NCI-H446 (cell line): Measurements from ENCODE around the gene LATS2.

Source experiments
- DNase-seq, 2 experiments: peaks; one replicate each; lab custom pipeline; 2025; lab: John Stamatoyannopoulos, UW

LATS2 gene

DNA sequence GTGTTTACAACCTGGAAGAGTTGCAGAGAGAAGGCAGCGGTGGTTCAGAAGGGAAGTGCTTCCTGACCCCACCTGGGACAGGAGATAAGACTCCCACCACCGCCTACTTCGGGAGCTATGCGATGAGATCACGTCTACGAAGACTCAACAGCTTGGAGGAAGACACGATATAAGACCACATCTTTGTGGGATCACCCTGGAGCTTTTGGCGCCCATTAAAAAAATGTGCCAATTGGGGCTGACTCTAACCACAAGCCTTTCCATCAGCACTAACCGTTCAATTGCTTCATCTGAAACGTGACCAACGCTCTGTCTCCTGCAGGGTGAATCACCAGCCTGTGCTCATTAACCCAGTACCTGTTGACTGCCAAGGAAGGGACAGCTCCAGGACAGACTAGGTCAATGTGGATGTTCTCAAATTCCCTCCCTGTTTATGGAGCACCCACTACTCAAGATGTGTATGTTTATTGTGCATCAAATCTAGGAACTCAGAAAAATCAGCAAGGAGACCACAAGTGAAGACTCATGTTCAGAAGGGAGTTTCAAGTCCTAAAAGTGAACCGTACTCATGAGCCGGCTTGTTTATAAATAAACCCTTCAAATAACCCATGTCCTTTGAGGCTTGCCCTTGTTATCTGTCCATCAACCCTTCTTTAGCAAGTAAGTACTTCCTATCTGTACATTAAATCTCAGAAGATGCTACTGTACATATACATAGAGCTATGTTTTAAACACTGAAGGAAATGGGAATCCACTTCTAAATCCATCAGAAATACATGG lies 67.5 kb downstream of the LATS2 start:
- DNase-seq: no peak

DNA sequence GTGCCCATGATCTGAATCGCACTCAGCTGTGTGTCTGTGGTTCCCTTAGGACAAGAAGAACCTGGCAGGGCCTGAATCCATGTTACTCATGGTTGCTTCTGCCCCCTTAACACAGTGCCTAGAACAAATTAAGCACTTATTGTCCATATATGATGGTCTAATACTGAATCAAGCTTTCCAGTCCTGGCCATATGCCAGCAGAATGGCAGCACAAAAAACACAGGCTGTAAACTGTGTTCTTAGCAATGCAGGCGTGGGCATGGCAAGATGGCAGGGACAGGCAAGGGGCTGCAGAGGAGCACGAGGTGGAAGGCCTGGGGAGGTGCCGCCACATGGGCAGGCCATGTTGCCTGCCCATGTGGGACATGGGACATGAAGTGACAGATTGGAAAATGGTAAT lies 68.2 kb downstream of the LATS2 start:
- DNase-seq: no peak

DNA sequence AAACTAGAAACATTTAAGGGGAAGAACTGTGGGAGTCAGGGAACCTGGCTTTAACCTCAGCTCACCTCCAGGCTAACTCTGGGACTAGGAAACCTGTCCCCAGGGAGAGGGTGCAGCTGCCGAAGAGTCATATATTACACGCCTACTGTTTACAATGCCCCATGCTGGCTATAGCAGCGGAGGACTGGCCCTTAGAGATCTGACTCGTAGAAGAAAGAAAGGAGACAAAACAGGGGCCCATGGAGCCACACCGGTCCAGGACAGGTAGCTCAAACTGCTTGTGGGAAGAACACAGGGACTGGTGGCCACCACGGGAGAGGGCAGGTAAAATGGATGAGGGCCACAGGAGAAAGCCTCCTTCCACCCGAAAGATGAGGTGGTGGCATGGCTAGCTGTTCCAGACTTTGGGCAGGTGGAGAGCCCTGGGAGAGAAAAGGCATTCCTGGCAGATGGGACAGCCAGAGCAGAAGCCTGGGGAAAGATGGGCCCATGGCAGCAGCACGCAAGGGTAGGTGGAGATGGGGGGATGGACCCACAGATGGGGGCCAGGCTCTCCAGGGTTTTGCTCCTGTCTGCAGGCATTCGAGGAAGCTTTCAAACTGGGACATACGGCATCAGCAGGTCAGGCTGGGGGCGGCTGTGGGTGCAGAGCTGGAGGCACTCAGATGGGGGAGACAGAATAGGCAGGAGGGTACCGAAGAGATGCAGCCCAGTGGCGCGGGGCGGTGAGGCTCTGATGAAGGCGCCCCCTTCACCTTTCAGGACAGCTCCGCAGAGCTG lies 69.5 kb downstream of the LATS2 start:
- no peak for DNase-seq

DNA sequence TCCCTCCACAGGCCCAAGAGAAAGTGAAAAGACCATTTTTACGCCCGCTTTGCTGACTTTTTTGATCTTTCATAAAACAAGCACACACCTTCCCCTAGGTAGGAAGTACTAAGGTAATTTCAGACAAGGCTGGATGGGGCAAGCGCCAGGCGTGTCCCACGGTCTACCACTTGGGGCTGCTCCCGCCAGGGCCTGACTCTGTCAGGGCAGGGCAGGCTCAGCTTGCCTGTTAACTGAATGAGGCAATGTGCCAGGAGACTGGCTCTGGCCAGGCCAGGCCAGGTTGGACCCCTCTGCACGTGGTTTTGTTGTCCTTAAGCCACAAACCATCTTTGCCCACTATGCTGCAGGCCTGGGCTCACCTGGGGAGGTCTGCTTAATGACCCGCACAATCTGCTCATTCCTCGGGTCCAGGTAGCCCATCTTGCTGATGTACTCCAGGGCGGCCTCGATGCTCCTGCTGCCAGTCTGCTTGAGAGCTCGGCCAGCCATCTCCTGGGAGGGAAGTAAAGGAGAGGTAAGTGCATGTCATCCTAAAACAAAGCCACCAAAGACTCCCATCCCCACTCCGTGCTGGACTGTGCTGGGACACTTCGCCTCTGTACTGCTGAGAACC lies 70.4 kb downstream of the LATS2 start:
- no peak for DNase-seq

DNA sequence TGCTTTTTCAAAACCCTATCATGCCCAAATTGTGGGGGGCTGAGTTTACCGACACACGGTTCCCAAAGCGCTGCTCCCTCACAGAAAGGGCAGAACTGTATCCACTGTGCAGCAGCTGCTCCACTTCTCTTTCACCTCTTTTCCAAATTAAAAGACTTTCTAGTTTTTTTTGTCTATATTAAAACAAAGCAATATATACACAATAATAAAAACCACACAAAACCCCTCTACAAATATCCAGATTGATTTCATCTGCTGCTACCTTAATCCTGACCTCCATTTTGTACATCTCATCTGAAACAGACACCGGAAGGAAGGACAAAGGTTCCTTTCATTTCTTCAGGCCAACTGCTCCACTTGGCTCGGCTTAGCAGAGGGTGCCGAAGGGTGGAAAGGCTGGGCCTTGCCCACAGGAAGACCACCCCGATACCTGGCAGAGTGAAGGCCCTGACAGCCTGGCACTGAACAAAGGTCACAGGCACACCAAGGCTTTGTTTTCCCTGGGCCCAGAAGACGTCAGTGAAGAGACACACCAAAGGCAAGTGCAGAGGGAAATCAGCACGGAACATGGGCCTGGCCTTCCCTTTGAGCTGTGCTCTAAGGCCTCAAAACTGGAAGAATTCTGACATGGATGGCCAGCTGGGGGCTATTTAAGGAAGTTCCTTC lies 71.6 kb downstream of the LATS2 start:
- DNase-seq: no peak

DNA sequence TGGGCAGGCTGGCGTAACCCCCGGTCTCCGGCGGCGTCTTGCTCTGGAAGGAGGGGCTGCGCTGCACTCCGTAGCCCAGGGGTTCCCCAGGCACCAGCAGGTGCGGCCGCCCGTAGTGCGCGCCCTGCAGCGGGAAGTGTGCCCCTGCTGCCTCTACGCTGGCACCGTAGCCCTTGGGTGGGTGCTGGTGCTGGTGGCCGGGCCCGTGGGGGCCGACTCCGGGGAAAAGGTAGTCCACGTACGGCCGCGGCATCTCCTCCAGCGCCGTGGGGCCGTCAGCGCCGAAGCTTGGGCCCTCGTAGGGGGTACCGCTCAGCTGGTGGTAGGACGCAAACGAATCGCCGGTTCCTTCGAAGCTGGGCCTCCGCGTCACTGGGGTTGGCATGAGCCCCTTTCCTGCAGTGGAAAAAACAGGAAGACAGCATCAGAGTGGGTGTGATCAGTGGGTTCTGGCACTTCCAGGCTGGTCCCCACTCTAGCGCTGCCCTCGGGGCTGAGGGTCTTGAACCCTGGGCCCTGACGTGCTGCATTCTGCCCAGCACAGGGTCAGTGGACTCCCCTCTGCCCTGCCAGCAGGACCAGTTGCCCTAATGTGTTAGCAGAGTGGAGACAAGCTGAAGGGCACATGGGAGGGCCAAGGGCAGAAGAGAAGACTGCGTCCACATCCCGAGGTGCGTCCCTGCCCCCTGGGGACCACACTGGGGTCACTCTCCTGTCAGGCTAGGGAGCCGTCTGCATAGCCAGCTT lies 72.3 kb downstream of the LATS2 start:
- no peak for DNase-seq

DNA sequence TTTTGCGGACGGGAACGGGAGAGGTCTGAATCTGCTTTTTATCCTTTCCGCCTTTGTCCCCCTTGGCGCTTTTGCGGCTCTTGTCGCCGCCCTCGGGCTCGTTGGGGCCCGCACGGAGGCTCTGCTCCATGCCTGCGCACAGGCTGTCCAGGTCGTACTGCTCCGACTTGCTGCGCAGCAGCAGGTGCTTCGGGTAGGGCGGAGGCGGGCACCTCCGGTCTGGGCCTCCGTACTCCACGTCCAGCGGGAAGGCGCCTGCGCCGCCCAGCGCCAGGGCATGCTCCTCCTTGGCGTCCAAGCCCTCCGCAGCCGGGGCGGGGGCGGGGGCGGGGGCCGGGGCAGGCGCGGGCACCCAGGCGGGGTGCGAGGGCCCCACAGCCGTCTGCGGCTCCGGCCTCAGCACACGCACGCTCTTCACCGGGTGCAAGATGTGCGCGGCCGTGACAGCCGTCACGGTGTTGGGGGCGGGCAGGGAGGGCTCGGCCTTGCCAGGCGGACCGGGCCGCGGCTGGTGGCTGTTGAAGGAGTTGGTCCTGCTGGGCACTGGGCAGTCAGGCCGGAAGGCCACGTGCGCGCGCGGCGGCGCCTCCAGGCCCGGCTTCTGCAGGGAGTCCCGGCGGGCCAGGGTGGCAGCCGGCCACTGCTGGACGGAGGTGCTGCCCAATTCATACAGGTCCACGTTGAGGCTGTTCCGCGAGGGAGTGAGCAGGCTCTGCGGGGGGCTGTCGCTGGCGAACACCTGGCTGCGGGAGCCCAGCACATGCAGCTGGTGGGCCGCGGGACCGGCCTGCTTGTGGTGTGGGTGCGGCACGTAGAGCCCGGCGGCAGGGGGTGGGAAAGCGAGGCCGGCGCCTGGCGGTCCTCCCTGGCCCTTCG lies 73.1 kb downstream of the LATS2 start:
- no peak for DNase-seq

DNA sequence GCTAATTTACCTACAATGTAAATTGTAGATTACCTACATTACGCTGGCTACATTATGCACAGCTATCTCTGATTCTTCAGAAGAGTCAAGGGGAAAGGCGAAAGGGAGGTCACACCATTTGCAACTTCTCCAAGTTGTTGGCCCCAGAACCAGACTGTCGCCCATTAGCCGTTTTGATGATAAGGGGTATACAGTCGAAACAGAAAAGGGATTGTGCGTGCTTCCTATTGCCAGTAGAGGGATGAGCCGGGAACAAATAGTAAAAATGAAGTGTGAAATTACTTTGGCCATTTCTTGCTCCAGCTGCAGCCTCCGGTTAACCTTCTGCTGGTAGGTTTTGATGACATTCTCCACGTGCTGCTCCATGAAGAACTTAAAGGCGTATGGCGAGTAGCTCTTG lies 73.8 kb downstream of the LATS2 start:
- DNase-seq: no peak

DNA sequence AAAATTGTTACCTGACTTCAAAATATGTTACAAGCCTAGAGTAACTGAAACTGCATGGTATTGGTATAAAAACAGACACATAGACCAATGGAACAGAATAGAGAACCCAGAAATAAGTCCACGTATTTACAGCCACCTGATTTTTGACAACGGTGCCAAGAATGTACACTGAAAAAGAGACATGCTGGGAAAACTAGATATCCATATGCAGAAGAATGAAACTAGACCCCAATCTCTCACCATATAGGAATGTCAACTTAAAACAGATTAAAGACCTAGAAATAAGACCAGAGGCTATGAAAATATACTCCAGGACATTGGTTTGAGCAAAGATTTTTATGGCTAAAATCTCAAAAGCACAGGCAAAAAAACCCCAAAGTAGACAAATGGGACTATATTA lies 76.5 kb downstream of the LATS2 start:
- no peak for DNase-seq

DNA sequence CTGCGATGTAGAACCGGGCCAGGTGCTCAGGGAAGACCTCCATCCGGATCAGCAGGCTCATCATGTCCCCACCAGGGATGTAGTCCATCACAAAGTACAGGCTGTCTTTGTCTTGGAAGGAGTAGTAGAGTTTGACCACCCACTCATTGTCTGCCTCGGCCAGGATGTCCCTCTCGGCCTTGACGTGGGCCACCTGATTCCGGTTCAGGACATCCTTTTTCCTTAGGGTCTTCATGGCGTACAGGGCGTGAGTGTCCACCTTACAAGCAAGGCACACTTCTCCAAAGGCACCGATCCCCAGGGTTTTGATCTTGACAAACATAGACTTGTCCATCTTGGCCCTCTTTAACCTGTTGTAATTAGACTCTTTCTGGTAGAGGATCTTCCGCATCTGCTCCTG lies 78.0 kb downstream of the LATS2 start:
- no peak for DNase-seq

DNA sequence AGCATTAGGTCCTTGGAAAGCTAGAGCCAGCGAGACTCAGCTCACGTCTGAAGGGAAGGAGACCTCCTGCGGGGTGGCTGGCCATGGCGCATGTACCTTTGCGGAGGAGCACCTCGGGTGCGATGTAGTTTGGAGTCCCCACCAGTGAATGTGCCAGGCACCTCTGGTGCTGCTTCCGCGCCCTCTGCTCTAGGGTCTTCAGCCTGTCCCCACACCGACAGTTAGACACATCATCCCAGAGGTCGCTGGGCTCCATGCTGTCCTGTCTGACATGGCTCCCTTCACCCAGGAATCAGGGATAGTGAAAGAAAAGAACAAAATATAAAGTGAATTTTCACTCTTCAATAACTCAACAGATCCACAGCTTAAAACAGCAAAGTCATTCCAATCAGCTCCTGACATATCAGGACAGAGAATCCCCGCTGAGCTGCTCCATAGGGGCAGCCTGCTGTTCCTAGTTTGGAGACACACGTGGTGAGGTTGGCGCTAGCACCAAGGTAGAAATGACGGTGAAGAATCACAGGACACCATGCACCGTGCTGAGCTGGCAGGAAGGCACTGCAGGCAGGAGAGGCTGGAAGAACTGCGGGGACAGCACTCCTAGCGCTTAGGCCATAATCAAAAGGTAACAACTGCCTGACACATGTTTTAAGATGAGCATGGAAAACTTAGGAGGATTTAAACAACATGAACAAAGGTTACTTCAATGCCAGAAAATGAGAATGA lies 79.9 kb downstream of the LATS2 start:
- no peak for DNase-seq

DNA sequence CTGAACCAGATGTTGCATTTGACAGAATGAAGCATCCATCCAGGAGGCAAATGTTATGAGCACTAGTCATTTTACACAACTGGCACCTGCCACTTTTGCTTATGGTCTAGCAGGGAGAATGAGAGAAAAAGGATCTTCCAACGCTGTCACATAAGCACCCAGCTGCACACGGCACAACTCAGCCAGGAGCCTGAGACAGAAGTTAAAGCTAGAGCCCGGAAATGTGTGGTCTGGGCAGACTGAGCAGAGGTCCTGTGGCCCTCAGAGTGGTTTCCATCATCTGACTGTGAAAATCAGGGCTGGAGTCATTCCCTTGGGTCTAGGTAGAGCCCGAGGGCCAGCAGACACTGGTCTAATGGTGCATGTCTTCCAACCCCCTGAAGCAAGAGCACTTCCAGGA lies 80.5 kb downstream of the LATS2 start:
- DNase-seq: no peak

DNA sequence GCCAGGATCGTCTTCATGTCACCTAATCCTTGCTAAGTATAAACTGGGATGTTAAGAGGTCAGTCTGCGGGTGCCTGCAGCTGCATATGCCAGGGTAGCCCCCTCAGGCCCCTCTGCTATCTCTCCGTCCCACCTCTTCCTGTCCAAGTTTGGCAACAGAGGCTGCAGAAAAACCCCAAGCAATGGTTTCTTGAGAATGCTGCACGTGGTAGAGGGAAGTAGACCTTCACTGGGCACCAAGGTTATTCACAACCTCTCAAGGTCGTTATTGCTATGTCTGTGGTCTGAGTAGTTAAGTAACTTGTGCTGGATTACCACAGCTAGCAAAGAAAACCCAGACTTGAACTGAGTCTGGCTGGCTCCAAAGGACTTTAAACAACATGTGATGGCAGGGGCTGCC lies 81.0 kb downstream of the LATS2 start:
- DNase-seq: no peak

DNA sequence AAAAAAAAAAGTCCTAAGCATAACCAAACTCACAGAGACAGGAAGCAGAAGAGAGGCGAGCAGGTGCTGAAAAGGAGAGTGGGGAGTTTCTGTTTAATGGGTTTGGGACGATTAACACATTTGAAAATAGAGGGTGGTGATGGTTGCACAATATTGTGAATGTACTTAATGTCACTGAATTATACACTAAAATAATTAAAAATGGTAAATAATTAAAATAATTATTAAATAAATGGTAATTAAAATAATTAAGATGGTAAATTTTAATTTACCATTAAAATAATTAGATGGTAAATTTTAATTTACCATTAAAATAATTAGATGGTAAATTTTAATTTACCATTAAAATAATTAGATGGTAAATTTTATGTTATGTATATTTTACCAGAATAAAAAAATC lies 84.0 kb downstream of the LATS2 start:
- DNase-seq: no peak

DNA sequence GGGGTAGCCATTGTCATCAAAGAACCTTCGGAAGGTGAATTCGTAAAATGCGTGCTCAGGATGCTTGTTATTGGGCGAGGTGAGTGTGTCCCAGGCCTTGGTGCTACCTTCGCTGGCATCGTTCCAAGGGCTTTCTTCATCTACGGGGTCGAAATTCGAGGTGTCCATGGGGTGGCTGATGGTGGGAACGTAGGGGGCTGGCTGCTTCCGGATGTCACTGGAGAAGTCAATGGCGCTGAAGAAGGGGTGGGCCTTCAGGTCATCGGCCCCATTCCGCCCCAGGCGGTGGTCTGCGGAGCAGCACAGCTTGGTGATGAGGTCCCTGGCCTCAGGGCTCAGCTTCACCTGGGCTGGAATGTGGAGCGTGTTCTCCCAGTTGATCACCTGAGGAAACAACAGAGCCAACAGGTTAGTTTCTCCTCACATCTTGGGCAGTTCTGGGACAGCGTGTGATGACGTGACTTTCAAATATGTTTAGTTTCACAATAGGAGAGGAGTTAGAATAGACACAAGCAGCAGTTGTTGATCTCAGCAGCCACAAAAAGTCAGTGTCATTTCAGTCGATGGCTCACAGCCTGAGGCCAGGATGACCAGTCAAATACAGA lies 86.3 kb downstream of the LATS2 start:
- no peak for DNase-seq

DNA sequence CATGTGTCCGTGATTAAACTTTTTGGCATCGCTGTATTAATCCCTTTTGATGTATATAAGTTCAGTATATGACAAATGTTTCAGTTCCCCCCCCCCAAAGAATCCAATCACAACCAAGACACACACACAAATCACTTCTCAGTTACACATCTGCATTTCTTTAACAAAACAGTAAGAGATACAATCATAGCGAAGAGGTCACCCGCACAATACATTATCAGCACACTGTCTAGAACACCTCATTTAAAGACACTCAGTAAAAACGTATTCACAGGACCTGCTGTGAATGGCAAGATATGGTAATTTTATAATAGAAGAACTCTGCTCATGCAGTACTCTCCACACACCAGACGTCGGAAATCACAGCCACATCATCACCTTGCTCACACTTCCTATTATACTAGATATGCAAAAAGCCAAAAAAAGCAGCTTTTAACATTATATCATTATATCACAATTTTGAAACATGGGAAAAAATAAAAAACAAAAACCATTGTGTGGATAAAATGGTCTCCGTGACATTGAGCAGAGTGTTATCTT lies 87.4 kb downstream of the LATS2 start:
- DNase-seq: no peak

DNA sequence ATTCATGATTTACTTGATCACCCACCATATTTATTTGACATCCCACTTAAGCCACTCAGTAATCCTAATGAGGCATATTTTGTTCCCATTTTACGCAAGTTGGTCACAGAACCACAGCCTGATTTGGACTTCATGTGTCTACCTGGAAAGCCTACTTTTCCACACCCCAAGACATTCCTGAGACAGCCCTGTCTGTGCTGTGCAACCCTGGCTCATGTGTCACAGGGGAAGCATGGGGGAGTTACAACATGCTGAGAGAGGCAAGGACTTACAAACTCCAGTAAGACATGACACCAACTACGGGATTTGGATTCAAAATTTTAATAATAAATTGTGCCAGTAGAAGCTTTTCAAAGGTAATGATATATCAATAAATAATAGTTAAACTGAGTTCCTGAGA lies 88.7 kb downstream of the LATS2 start:
- DNase-seq: no peak

DNA sequence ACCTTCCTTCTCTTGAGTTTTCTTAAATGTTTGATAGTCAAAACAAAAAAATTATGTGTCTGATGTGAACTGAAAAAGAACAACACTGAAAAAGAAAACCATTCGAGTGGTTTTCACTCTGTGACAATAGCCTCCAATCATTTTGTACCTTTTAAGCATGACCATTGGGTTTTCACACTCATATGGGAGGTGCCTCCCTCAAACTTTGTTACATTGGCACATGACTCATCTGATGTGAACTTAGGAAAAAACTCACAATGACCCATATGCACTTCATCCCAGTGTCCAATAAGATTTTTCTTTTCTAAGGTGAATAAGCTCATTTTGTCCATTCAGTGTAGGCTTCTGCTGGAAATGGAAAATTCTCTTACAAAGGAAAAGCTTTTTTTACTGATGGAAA lies 92.2 kb downstream of the LATS2 start:
- no peak for DNase-seq

DNA sequence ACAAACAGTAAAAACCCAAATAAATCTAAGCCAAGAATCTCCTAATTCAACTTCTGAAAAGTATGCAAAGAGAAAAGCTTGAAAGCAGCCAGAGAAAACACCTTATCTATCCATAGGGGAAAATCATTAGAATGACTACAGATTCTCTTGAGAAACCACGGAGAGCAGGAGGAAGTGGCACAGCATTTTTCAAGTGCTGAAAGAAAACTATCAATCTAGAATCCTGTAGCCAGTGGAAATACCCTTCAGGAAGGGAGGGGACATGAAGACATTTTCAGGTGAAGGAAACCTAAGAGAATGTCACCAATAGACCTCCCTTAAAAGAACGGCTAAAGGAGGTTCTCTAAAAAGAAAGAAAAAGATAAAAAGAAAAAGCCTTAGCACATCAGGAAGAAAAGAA lies 92.6 kb downstream of the LATS2 start:
- DNase-seq: no peak

DNA sequence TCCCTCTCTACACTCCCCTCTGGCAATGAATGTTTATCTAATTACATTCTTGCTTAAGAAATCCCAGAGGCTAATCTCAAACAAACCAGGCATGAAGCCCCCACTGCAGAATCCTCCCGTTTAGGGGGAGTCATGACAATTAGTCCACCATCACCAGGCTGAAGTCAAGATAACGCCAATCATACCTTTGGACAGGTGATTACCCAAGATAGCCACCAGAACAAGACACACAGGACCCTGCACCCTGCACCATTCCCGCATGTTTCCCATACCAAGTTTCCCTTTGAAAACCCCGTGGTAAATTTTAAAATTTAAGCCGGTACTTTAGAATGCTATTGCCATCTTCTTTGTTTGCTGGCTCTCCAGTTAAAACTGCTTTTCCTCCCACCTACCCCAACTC lies 94.0 kb downstream of the LATS2 start:
- DNase-seq: no peak
